Vagina (tissue), 2 donors: ENCODE results near the gene DLG2. TPM values are rescaled to one million over a fixed set of nuclear protein-coding genes. Genes with fewer than 3 reads are reported as not detected.

ENCODE experiments used
- DNase-seq, 2 donors: peaks; one replicate each; pipeline ENCODE4 v3.0.0-alpha.2; 2017; ENCODE audit errors: extremely low spot score in 2 of 2
- H3K27ac ChIP-seq: fragments of 200-600 bp; sonication (generic); one replicate; pipeline ENCODE4 v1.5.1; 2019
- H3K27me3 ChIP-seq: fragments of 200-600 bp; sonication (generic); one replicate; pipeline ENCODE4 v1.5.1; 2019
- H3K36me3 ChIP-seq, 2 donors: fragments of 200-600 bp; sonication (generic); one replicate each; pipeline ENCODE4 v1.5.1; 2017 to 2019
- H3K4me1 ChIP-seq: fragments of 200-600 bp; sonication (generic); one replicate; pipeline ENCODE4 v1.5.1; 2019
- H3K4me3 ChIP-seq, 2 donors: fragments of 200-600 bp; sonication (generic); 1 replicate in 1 of 2; 2 replicates in 1 of 2; pipeline ENCODE4 v1.5.1; 2016 to 2019
- H3K9me3 ChIP-seq: fragments of 200-600 bp; sonication (generic); one replicate; pipeline ENCODE4 v1.5.1; 2019
- POLR2A ChIP-seq, 2 donors: fragments of 450-650 bp; IDR thresholded peaks; one replicate each; pipeline ENCODE4 v1.6.1; 2017; ENCODE audit warnings: antibody characterized with exemption in 2 of 2, mild to moderate bottlenecking in 2 of 2, moderate library complexity in 2 of 2
- POLR2AphosphoS5 ChIP-seq, 2 donors: sonication (generic); formaldehyde crosslinking; IDR thresholded peaks; one replicate each; pipeline ENCODE4 v1.9.0; 2017; ENCODE audit warnings: antibody characterized with exemption in 2 of 2, mild to moderate bottlenecking in 2 of 2, low read depth in 1 of 2; ENCODE audit not compliant: insufficient read depth in 1 of 2
- intact Hi-C: fragments of 100-400 bp; cut with DNase I; formaldehyde crosslinking; loops from one replicate; pipeline ENCODE4 v1.15.1; 2023
- total RNA-seq: library from RNA; depleted of rRNA; stranded (reverse); fragments of >200 nt; gene quantifications from one replicate; pipeline ENCODE4 v1.2.3, GENCODE V29; 2016
- TF ChIP-seq, protein P1 (sequence below), 3 experiments: fragments of 450-650 bp in 2 of 3; fragments of 200-600 bp in 1 of 3; sonication (generic) in 1 of 3; IDR thresholded peaks; one replicate each; pipeline ENCODE4 v1.5.1; 2017 to 2019; ENCODE audit warnings: antibody characterized with exemption in 3 of 3, mild to moderate bottlenecking in 2 of 3, moderate library complexity in 2 of 3

DLG2 gene
- total RNA-seq, 1 donor from 2014 or later, result 10.1 TPM

GRCh38 chr11:83510530-83511460 is 2116.3 kb downstream of the DLG2 start:
- Histone ChIP-seq H3K36me3 (no peaks in the 10 kb centered on the region), H3K4me1 (no peaks in the 10 kb centered on the region), H3K9me3 (no peaks in the 10 kb centered on the region), H3K27me3 (no peaks in the 10 kb centered on the region), H3K4me3 (no peak overlapping the region), H3K27ac (no peak overlapping the region)
- TF ChIP-seq, protein P1, sequence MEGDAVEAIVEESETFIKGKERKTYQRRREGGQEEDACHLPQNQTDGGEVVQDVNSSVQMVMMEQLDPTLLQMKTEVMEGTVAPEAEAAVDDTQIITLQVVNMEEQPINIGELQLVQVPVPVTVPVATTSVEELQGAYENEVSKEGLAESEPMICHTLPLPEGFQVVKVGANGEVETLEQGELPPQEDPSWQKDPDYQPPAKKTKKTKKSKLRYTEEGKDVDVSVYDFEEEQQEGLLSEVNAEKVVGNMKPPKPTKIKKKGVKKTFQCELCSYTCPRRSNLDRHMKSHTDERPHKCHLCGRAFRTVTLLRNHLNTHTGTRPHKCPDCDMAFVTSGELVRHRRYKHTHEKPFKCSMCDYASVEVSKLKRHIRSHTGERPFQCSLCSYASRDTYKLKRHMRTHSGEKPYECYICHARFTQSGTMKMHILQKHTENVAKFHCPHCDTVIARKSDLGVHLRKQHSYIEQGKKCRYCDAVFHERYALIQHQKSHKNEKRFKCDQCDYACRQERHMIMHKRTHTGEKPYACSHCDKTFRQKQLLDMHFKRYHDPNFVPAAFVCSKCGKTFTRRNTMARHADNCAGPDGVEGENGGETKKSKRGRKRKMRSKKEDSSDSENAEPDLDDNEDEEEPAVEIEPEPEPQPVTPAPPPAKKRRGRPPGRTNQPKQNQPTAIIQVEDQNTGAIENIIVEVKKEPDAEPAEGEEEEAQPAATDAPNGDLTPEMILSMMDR (IDR thresholded peaks at IDR 0.05), result no peak
- TF ChIP-seq POLR2AphosphoS5 (IDR thresholded peaks at IDR 0.05; ENCODE audit: insufficient read depth in 1 of 2, low read depth in 1 of 2) (no peak), POLR2A (IDR thresholded peaks at IDR 0.05) (no peak)
- DNase-seq, result no peak
- intact Hi-C loops, result no loop called here

GRCh38 chr11:83508804-83509203 is 2118.3 kb downstream of the DLG2 start:
- Histone ChIP-seq H3K27me3 (no peaks in the 10 kb centered on the region), H3K36me3 (no peaks in the 10 kb centered on the region), H3K9me3 (no peaks in the 10 kb centered on the region), H3K4me1 (no peaks in the 10 kb centered on the region), H3K27ac (no peak overlapping the region), H3K4me3 (no peak overlapping the region)
- intact Hi-C loops, result no loop called here
- no peak for DNase-seq
- TF ChIP-seq POLR2A (IDR thresholded peaks at IDR 0.05) (no peak), POLR2AphosphoS5 (IDR thresholded peaks at IDR 0.05; ENCODE audit: insufficient read depth in 1 of 2, low read depth in 1 of 2) (no peak)
- TF ChIP-seq, protein P1 (IDR thresholded peaks at IDR 0.05), result no peak

DNA sequence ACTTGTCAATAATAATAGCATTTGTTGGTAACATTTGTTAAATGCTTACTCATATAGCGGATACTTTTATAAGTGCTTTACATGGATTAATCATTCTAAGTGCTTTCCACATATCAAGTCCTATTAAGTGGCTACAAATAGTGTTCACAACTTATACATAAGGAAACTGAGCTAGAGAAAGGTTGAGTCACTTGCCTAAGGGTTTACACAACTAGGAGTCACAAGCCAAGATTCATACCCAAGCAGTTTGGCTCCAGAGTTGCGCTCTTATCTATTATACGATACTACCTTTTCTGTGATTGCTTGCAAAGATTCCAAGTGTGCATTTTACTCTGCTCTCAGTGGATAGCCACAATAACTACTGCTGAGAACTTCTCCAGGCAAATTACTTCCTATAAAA is 2125.1 kb downstream of the DLG2 start:
- no peaks in the 10 kb centered on the region for H3K27me3 ChIP-seq
- H3K4me3 ChIP-seq, result no peak overlapping the region
- H3K36me3 ChIP-seq, result no peaks in the 10 kb centered on the region
- intact Hi-C loops, result no loop called here
- TF ChIP-seq, protein P1 (IDR thresholded peaks at IDR 0.05), result no peak
- TF ChIP-seq POLR2A (IDR thresholded peaks at IDR 0.05), result no peak
- TF ChIP-seq POLR2AphosphoS5 (IDR thresholded peaks at IDR 0.05; ENCODE audit: insufficient read depth in 1 of 2, low read depth in 1 of 2), result no peak
- DNase-seq, result no peak
- H3K4me1 ChIP-seq, result no peaks in the 10 kb centered on the region
- H3K9me3 ChIP-seq, result no peaks in the 10 kb centered on the region
- no peak overlapping the region for H3K27ac ChIP-seq

DNA sequence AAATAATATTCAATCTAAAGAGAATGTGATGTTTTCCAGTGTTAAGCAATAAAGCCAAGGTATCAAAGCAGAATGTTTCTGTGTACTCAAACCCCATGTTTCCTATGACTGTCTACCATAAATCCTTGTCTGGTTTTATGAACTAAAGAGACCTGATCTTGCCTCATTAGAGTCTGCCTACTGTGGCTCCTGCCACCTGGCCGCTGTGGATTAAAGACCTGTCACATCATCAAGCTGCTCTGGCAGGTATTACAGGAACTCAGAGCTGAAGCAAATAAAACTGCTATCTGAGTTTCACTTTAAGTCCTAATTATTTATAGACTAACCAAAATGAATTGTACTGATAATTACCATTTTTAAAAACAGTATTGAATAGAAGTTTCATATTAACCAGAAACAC is 2133.2 kb downstream of the DLG2 start:
- DNase-seq, result no peak
- Histone ChIP-seq H3K27ac (no peak overlapping the region), H3K36me3 (no peaks in the 10 kb centered on the region), H3K9me3 (no peaks in the 10 kb centered on the region), H3K4me3 (no peak overlapping the region), H3K27me3 (no peaks in the 10 kb centered on the region), H3K4me1 (no peaks in the 10 kb centered on the region)
- TF ChIP-seq POLR2A (IDR thresholded peaks at IDR 0.05), result no peak
- no peak for TF ChIP-seq POLR2AphosphoS5 (IDR thresholded peaks at IDR 0.05; ENCODE audit: insufficient read depth in 1 of 2, low read depth in 1 of 2)
- TF ChIP-seq, protein P1 (IDR thresholded peaks at IDR 0.05), result no peak
- intact Hi-C loops, result no loop called here

DNA sequence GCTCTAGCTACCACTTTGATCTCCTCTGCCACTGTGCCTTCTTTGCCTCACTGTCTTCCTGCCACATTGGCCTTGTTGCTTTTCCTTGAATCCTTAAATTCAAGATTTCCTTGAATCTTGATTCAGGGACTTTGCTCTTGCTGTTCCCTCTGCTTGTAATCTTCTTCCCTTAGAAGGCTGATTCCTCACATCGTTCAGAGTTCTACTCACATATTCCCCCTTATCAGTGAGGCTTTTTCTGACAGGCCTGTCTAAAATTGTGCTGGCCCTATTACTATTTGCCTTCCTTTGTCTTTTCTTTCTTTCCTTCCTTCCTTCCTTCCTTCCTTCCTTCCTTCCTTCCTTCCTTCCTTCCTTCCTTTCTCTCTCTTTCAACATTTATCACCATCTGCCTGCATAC is 2134.1 kb downstream of the DLG2 start:
- Histone ChIP-seq H3K4me1 (no peaks in the 10 kb centered on the region), H3K4me3 (no peak overlapping the region), H3K27ac (no peak overlapping the region), H3K36me3 (no peaks in the 10 kb centered on the region), H3K9me3 (no peaks in the 10 kb centered on the region), H3K27me3 (no peaks in the 10 kb centered on the region)
- TF ChIP-seq POLR2AphosphoS5 (IDR thresholded peaks at IDR 0.05; ENCODE audit: insufficient read depth in 1 of 2, low read depth in 1 of 2) (no peak), POLR2A (IDR thresholded peaks at IDR 0.05) (no peak)
- TF ChIP-seq, protein P1 (IDR thresholded peaks at IDR 0.05), result no peak
- intact Hi-C loops, result no loop called here
- no peak for DNase-seq
